Esophagus squamous epithelium (tissue), 5 donors: ENCODE data around the gene LONP2. TPM values are rescaled to one million over a fixed set of nuclear protein-coding genes. Genes with fewer than 3 reads are reported as not detected.
"Not testable (repeated sequence)": the region's sequence is repeated elsewhere in the genome, so short reads cannot be mapped to it uniquely, and the experiment has no call there.

Source experiments
- DNase-seq: peaks from one replicate; lab custom pipeline; 2025; lab: John Stamatoyannopoulos, UW
- H3K27ac ChIP-seq, 4 donors: fragments of 200-600 bp; sonication (generic); one replicate each; pipeline ENCODE4 v1.5.1; 2016 to 2019; ENCODE audit warnings: mild to moderate bottlenecking in 1 of 4
- H3K27me3 ChIP-seq, 4 donors: fragments of 200-600 bp; sonication (generic); 1 replicate in 3 of 4; 2 replicates in 1 of 4; pipeline versions ENCODE4 v1.5.1 to v1.6.0; 2017 to 2021; ENCODE audit warnings: antibody characterized with exemption in 1 of 4
- H3K36me3 ChIP-seq, 3 donors: fragments of 200-600 bp; sonication (generic); one replicate each; pipeline ENCODE4 v1.5.1; 2016 to 2019
- H3K4me1 ChIP-seq, 3 donors: fragments of 200-600 bp; sonication (generic); one replicate each; pipeline ENCODE4 v1.5.1; 2017 to 2019
- H3K4me3 ChIP-seq, 4 donors: fragments of 200-600 bp; sonication (generic); 1 replicate in 3 of 4; 2 replicates in 1 of 4; pipeline ENCODE4 v1.5.1; 2016 to 2019; ENCODE audit warnings: mild to moderate bottlenecking in 2 of 4, moderate library complexity in 1 of 4
- H3K9me3 ChIP-seq, 3 donors: fragments of 200-600 bp; sonication (generic); one replicate each; pipeline ENCODE4 v1.5.1; 2016 to 2019
- POLR2A ChIP-seq, 4 donors: fragments of 450-650 bp; IDR thresholded peaks; one replicate each; pipeline ENCODE4 v1.6.1; 2017; ENCODE audit warnings: antibody characterized with exemption in 4 of 4, mild to moderate bottlenecking in 4 of 4, moderate library complexity in 3 of 4
- WGBS, 2 donors: methylation state at CpG; one replicate each; pipeline ENCODE4 v1.1.5; 2018; 5-methylcytosine and 5-hydroxymethylcytosine counted together
- intact Hi-C: fragments of 100-400 bp; cut with DNase I; formaldehyde crosslinking; loops from one replicate; pipeline ENCODE4 v1.15.0; 2022
- total RNA-seq, 4 donors: library from RNA; depleted of rRNA; stranded (reverse); fragments of >200 nt; gene quantifications; one replicate each; pipeline ENCODE4 v1.1.0, GENCODE V29; 2016
- TF ChIP-seq, protein P1 (sequence below), 6 experiments: fragments of 450-650 bp in 4 of 6; fragments of 200-600 bp in 2 of 6; sonication (generic) in 2 of 6; IDR thresholded peaks; one replicate each; pipeline ENCODE4 v1.5.1; 2016 to 2019; ENCODE audit warnings: antibody characterized with exemption in 6 of 6, mild to moderate bottlenecking in 4 of 6, moderate library complexity in 4 of 6
- donor health status: DM: yes; HTN: yes; CAD: no.

LONP2 gene
- total RNA-seq, 4 donors from 2014 or later: 30.9 to 57.2 (median 40.3) TPM

DNA sequence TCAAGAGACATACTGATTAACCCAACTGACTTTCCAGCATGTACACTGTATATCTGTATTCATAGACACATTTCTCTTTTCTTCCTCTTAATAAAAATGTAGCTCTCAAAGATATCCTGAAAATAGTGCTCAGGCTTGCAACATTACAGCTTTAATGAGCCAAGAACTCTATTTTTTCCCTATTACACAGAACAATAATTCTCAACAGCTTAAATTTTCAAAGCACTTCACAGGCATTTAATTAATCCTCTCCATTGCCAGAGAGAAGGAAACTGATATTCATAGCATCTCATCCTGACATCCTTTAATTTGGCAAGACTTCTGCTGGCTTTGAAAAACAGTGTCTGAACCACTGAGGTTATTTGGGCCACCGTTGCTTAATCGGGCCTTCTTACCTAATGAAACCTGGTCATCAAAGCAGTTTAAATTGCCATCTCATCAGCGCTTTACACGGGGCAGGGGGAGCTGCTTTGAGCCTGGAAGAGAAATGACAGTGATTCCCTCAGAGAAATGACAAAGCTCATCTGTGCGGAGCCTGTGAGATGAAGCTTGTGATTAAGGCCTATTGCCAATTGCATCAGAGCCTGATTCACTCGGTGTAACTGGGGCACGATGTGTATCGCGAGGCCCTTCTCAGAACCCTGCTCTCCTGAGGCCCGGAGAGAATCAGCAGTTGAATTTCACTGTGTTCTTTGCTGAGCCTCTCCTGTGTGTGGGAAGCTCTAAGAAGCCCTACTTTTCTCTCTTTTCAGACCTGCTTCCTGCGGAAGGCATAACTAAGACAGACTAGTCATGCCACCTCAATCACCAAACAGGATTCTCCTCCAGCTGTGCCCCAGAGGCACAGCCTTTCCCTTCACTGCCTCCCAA, 149.6 kb downstream of the LONP2 start:
- Histone ChIP-seq H3K27ac (peak overlapping the region; percentile 38 to 80 (median 65)), H3K27me3 (no peaks in the 10 kb centered on the region), H3K4me3 (no peak overlapping the region), H3K36me3 (no peaks in the 10 kb centered on the region), H3K9me3 (no peaks in the 10 kb centered on the region), H3K4me1 (peaks cover 0 to 27% (median 4%) of the 10 kb centered on the region in 3 donors)
- intact Hi-C loops: no loop called here
- DNase-seq: no peak
- 60 to 66% methylated on average over 11 of the region's 11 CpGs for WGBS, 2 donors
- no peak for TF ChIP-seq POLR2A (IDR thresholded peaks at IDR 0.05)
- TF ChIP-seq, protein P1, sequence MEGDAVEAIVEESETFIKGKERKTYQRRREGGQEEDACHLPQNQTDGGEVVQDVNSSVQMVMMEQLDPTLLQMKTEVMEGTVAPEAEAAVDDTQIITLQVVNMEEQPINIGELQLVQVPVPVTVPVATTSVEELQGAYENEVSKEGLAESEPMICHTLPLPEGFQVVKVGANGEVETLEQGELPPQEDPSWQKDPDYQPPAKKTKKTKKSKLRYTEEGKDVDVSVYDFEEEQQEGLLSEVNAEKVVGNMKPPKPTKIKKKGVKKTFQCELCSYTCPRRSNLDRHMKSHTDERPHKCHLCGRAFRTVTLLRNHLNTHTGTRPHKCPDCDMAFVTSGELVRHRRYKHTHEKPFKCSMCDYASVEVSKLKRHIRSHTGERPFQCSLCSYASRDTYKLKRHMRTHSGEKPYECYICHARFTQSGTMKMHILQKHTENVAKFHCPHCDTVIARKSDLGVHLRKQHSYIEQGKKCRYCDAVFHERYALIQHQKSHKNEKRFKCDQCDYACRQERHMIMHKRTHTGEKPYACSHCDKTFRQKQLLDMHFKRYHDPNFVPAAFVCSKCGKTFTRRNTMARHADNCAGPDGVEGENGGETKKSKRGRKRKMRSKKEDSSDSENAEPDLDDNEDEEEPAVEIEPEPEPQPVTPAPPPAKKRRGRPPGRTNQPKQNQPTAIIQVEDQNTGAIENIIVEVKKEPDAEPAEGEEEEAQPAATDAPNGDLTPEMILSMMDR (IDR thresholded peaks at IDR 0.05): no peak

DNA sequence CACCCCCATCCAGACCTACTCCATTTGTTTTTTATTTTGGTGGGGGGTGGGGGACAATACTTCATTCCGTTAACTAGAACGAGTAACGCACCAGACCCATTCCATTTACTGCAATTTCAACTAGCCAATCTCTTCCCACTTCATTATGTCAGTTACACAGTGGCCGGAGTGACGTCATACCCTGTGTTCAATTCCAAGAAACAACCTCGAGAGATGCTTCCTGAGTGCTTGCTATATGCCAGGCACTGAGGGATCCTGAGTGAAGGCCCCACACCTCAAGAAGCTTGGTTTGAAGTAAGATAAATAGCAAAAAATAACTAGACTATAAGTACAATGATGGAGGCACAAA, 150.2 kb downstream of the LONP2 start:
- WGBS, 2 donors: 86 to 88% methylated on average over 4 to 6 of the region's 6 CpGs
- Histone ChIP-seq H3K27me3 (no peaks in the 10 kb centered on the region), H3K4me1 (peaks cover 0 to 27% (median 4%) of the 10 kb centered on the region in 3 donors), H3K9me3 (no peaks in the 10 kb centered on the region), H3K36me3 (no peaks in the 10 kb centered on the region), H3K27ac (peak overlapping the region; percentile 38 to 80 (median 65)), H3K4me3 (no peak overlapping the region)
- TF ChIP-seq, protein P1 (IDR thresholded peaks at IDR 0.05): no peak
- TF ChIP-seq POLR2A (IDR thresholded peaks at IDR 0.05): no peak
- intact Hi-C loops: no loop called here
- no peak for DNase-seq

DNA sequence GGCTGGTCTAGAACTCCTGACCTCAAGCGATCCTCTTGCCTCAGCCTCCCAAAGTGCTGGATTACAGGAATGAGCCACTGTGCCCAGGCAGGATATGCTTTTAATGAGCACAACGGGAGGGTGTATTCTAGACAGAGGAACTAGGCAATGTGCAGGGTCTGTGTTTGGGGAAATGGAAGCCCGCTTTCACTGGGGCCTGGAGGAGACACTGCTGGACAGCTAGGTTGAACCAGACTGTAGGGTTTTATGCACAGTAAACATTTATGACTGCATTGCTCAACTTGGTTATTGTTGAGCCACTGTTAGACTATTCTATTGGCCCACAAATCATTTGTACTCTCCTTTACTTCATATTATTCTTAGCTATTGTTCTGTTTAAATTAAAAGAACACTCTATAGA, 151.3 kb downstream of the LONP2 start:
- intact Hi-C loops: no loop called here
- Histone ChIP-seq H3K36me3 (no peaks in the 10 kb centered on the region), H3K9me3 (no peaks in the 10 kb centered on the region), H3K4me3 (no peak overlapping the region), H3K27me3 (no peaks in the 10 kb centered on the region), H3K27ac (no peak overlapping the region), H3K4me1 (peaks cover 0 to 27% (median 4%) of the 10 kb centered on the region in 3 donors)
- DNase-seq: no peak
- WGBS, 2 donors: 100% methylated on average over 1 of the region's 3 CpGs
- TF ChIP-seq POLR2A (IDR thresholded peaks at IDR 0.05): no peak
- TF ChIP-seq, protein P1 (IDR thresholded peaks at IDR 0.05): no peak

DNA sequence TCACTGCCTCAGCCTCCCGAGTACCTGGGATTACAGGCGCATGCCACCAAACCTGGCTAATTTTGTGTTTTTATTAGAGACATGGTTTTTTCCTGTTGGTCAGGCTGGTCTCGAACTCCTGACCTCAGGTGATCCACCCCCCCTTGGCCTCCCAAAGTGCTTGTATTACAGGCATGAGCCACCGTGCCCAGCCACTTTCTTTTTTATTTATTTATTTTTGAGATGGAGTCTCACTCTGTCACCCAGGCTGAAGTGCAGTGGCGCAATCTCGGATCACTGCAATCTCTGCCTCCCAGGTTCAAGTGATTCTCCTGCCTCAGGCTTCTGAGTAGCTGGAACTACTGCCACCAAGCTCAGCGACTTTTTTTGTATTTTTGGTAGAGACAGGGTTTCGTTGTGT, 158.4 kb downstream of the LONP2 start:
- intact Hi-C loops, DNase-seq, H3K36me3 ChIP-seq, H3K9me3 ChIP-seq, H3K27me3 ChIP-seq, H3K27ac ChIP-seq, H3K4me3 ChIP-seq, H3K4me1 ChIP-seq: not testable (repeated sequence)
- 85 to 91% methylated on average over 8 of the region's 8 CpGs for WGBS, 2 donors

DNA sequence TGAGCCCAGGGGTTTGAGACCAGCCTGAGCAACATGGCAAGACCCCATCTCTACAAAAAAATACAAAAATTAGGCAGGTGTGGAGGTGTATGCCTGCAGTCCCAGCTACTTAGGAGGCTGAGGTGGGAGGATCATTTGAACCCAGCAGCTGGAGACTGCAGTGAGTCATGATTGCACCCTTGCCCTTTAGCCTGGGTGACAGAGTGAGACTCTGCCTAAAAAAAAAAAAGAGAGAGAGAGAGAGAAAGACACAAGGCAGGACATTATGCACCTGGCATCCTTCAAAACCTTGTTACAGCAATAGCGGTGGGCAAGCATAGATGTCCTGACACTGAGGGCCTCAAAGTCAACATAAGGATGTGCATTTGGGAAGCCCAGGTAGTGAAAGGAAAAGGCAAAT, 161.1 kb downstream of the LONP2 start:
- DNase-seq: no peak
- Histone ChIP-seq H3K4me1 (peaks cover 0 to 5% (median 0%) of the 10 kb centered on the region in 3 donors), H3K9me3 (no peaks in the 10 kb centered on the region), H3K27ac (no peak overlapping the region), H3K4me3 (no peak overlapping the region), H3K27me3 (no peaks in the 10 kb centered on the region), H3K36me3 (no peaks in the 10 kb centered on the region)
- TF ChIP-seq, protein P1 (IDR thresholded peaks at IDR 0.05): no peak
- no peak for TF ChIP-seq POLR2A (IDR thresholded peaks at IDR 0.05)
- intact Hi-C loops: no loop called here
- 82 to 92% methylated on average over 1 of the region's 1 CpG for WGBS, 2 donors
